ENCODE measurements around the gene ROR1.

DNA sequence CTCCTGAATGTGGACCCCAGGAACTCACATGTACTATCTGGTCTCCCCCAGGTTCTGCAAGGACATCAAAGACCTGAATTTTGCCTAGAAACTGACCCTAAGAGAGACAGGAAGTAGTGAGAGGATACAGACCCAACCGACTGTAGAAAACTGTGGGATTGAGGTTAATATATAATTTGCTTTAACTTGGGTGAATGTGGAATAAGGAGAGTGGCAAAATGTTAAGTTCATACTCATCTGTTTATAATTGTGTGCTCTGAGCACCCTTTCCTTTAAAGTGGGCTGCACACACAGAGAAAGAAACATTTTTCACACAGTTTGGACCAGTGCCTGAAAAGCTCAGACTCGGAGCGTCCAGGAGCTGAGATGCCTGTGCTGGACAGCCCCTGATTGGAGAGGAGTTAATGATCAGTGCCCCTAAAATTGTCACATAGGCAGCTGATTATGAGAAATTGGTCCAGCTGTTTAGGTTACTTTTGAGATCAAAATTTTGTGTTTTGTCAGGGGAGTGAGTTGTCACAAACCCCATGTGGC, 37.2 kb downstream of the ROR1 start:
- TF ChIP-seq, protein P1, sequence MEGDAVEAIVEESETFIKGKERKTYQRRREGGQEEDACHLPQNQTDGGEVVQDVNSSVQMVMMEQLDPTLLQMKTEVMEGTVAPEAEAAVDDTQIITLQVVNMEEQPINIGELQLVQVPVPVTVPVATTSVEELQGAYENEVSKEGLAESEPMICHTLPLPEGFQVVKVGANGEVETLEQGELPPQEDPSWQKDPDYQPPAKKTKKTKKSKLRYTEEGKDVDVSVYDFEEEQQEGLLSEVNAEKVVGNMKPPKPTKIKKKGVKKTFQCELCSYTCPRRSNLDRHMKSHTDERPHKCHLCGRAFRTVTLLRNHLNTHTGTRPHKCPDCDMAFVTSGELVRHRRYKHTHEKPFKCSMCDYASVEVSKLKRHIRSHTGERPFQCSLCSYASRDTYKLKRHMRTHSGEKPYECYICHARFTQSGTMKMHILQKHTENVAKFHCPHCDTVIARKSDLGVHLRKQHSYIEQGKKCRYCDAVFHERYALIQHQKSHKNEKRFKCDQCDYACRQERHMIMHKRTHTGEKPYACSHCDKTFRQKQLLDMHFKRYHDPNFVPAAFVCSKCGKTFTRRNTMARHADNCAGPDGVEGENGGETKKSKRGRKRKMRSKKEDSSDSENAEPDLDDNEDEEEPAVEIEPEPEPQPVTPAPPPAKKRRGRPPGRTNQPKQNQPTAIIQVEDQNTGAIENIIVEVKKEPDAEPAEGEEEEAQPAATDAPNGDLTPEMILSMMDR (IDR thresholded peaks at IDR 0.05) = no peak
- TF ChIP-seq EP300 (IDR thresholded peaks at IDR 0.05; ENCODE audit: borderline replicate concordance in 1 of 2, low read depth in 1 of 2, low read length in 1 of 2) (no peak), REST (IDR thresholded peaks at IDR 0.05; ENCODE audit: low read depth, low read length) (no peak), FOXJ3 (CRISPR knock-in tag; IDR thresholded peaks at IDR 0.05) (no peak), CHD2 (IDR thresholded peaks at IDR 0.05; ENCODE audit: low read length, partially characterized antibody) (no peak)
